ENCODE data around the gene NTRK2.

NTRK2 gene

DNA sequence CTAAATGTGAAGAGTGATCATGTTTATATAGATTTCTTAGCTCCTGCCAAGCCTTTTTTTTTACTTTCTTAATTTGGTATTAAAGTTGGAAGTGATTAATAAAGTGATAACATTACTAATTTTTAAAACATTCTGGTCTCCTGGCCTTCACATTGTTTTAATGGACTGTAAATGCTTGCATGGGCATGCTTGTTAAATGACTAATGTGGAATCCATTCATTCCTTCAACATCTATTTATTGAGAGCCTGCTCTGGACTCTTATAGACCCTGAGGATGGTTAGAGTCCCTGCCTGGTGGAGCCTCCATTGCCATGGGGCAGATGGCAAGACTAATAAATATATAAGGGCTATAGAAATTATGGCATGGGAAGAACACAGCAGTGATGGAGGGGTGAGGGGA is 103.5 kb downstream of the NTRK2 start:
- TF ChIP-seq ZFP30 (CRISPR knock-in tag; IDR thresholded peaks at IDR 0.05) (no peak), ZNF8 (CRISPR knock-in tag; IDR thresholded peaks at IDR 0.05) (no peak), OSR1 (CRISPR knock-in tag; IDR thresholded peaks at IDR 0.05) (no peak), ISL1 (CRISPR knock-in tag; IDR thresholded peaks at IDR 0.05) (no peak), ZFP3 (CRISPR knock-in tag; IDR thresholded peaks at IDR 0.05) (no peak), ZNF565 (CRISPR knock-in tag; conservative IDR thresholded peaks at IDR 0.05; ENCODE audit: low read depth) (no peak)
- TF ChIP-seq, protein P1, sequence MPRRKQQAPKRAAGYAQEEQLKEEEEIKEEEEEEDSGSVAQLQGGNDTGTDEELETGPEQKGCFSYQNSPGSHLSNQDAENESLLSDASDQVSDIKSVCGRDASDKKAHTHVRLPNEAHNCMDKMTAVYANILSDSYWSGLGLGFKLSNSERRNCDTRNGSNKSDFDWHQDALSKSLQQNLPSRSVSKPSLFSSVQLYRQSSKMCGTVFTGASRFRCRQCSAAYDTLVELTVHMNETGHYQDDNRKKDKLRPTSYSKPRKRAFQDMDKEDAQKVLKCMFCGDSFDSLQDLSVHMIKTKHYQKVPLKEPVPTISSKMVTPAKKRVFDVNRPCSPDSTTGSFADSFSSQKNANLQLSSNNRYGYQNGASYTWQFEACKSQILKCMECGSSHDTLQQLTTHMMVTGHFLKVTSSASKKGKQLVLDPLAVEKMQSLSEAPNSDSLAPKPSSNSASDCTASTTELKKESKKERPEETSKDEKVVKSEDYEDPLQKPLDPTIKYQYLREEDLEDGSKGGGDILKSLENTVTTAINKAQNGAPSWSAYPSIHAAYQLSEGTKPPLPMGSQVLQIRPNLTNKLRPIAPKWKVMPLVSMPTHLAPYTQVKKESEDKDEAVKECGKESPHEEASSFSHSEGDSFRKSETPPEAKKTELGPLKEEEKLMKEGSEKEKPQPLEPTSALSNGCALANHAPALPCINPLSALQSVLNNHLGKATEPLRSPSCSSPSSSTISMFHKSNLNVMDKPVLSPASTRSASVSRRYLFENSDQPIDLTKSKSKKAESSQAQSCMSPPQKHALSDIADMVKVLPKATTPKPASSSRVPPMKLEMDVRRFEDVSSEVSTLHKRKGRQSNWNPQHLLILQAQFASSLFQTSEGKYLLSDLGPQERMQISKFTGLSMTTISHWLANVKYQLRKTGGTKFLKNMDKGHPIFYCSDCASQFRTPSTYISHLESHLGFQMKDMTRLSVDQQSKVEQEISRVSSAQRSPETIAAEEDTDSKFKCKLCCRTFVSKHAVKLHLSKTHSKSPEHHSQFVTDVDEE (CRISPR knock-in tag; IDR thresholded peaks at IDR 0.05): no peak
- TF ChIP-seq, protein P2, sequence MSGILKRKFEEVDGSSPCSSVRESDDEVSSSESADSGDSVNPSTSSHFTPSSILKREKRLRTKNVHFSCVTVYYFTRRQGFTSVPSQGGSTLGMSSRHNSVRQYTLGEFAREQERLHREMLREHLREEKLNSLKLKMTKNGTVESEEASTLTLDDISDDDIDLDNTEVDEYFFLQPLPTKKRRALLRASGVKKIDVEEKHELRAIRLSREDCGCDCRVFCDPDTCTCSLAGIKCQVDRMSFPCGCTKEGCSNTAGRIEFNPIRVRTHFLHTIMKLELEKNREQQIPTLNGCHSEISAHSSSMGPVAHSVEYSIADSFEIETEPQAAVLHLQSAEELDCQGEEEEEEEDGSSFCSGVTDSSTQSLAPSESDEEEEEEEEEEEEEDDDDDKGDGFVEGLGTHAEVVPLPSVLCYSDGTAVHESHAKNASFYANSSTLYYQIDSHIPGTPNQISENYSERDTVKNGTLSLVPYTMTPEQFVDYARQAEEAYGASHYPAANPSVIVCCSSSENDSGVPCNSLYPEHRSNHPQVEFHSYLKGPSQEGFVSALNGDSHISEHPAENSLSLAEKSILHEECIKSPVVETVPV (CRISPR knock-in tag; IDR thresholded peaks at IDR 0.05): no peak
- no peak for ATAC-seq

DNA sequence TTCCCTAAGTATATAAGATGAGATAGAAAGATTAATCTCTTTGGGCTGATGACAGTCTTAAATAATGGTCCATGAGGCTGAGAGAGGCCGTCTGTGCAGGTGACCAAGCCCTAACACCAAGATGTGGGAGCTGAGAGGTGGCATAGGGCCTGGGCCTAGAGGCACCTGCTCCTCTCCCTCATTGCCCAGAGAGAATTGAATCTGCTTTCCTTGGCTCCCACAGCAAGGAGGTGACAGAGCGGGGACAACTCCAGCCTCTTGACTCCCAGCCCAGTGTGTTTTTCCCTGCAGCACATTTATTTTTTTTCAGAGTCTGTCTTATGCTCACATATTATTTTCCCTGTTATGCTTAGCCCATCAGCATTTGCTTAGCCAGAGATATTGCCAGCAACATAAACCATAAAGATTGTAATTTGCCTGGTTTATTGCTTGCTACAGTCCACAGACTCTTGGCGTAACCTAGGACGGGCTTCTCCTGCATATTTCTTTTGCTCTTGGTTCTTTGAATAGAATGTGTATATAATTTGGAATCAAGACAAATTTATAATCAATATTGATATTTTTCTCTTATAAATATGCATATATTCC is 105.6 kb downstream of the NTRK2 start:
- ATAC-seq: no peak
- no peak for TF ChIP-seq BACH2 (CRISPR knock-in tag; IDR thresholded peaks at IDR 0.05; ENCODE audit: borderline replicate concordance)
- TF ChIP-seq, protein P3, sequence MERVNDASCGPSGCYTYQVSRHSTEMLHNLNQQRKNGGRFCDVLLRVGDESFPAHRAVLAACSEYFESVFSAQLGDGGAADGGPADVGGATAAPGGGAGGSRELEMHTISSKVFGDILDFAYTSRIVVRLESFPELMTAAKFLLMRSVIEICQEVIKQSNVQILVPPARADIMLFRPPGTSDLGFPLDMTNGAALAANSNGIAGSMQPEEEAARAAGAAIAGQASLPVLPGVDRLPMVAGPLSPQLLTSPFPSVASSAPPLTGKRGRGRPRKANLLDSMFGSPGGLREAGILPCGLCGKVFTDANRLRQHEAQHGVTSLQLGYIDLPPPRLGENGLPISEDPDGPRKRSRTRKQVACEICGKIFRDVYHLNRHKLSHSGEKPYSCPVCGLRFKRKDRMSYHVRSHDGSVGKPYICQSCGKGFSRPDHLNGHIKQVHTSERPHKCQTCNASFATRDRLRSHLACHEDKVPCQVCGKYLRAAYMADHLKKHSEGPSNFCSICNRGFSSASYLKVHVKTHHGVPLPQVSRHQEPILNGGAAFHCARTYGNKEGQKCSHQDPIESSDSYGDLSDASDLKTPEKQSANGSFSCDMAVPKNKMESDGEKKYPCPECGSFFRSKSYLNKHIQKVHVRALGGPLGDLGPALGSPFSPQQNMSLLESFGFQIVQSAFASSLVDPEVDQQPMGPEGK (CRISPR knock-in tag; IDR thresholded peaks at IDR 0.05; ENCODE audit: borderline replicate concordance): no peak
- TF ChIP-seq, protein P4, sequence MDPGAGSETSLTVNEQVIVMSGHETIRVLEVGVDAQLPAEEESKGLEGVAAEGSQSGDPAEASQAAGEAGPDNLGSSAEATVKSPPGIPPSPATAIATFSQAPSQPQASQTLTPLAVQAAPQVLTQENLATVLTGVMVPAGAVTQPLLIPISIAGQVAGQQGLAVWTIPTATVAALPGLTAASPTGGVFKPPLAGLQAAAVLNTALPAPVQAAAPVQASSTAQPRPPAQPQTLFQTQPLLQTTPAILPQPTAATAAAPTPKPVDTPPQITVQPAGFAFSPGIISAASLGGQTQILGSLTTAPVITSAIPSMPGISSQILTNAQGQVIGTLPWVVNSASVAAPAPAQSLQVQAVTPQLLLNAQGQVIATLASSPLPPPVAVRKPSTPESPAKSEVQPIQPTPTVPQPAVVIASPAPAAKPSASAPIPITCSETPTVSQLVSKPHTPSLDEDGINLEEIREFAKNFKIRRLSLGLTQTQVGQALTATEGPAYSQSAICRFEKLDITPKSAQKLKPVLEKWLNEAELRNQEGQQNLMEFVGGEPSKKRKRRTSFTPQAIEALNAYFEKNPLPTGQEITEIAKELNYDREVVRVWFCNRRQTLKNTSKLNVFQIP (CRISPR knock-in tag; IDR thresholded peaks at IDR 0.05; ENCODE audit: borderline replicate concordance, low read depth): no peak
- TF ChIP-seq GLIS3 (CRISPR knock-in tag; IDR thresholded peaks at IDR 0.05): no peak
- TF ChIP-seq ZFP3 (CRISPR knock-in tag; IDR thresholded peaks at IDR 0.05): no peak

DNA sequence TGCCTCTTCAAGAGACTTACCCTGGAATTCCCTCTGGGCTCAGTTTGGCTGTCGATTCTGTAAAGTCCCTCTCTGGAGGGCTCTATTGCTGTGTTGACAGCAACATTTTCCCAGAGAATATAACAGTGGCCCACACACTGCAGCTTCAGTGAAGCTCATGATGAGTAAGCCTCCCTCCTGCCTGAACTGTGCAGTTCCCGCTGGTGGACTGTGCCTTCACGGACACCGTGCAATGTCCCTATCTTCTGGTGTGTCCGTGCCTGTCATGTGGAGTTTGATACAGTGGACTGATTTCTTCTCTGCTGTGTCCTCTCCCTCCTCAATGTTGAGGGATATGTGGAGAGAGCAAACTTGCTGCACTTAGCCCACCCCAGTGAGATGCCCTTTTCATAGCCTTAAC is 109.0 kb downstream of the NTRK2 start:
- TF ChIP-seq ARNTL (CRISPR knock-in tag; IDR thresholded peaks at IDR 0.05; ENCODE audit: borderline replicate concordance, low read depth): no peak
- no peak for TF ChIP-seq ZC3H10 (CRISPR knock-in tag; IDR thresholded peaks at IDR 0.05)
- TF ChIP-seq, protein P1 (CRISPR knock-in tag; IDR thresholded peaks at IDR 0.05): no peak
- TF ChIP-seq TOX (CRISPR knock-in tag; IDR thresholded peaks at IDR 0.05; ENCODE audit: borderline replicate concordance): no peak
- no peak for TF ChIP-seq ZFP30 (CRISPR knock-in tag; IDR thresholded peaks at IDR 0.05)
- no peak for TF ChIP-seq ISL1 (CRISPR knock-in tag; IDR thresholded peaks at IDR 0.05)
- no peak for ATAC-seq

DNA sequence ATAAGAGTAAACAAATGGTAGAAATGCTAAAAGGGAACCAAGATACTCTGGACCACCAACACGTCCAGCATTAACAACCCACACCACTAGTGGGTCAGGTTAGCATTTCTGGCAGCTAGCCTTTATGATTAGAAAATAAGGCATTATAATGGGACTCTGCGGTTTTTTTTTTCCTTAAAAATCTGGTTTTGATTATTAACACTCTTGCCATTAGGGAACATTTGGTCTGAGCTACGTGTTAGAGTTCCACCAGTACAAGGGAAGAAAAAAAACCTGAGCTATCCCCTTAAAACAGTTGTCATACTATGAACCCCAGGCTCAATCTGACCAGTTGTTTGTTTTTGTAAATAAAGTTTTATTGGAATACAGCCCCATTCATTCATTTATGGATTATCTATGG is 110.4 kb downstream of the NTRK2 start:
- TF ChIP-seq ZNF8 (CRISPR knock-in tag; IDR thresholded peaks at IDR 0.05): no peak
- TF ChIP-seq, protein P4 (CRISPR knock-in tag; IDR thresholded peaks at IDR 0.05; ENCODE audit: borderline replicate concordance, low read depth): no peak
- no peak for ATAC-seq
